ENCODE results near the gene CSF2.
"Not testable (repeated sequence)": the region's sequence is repeated elsewhere in the genome, so short reads cannot be mapped to it uniquely, and the experiment has no call there.

The CSF2 gene

GRCh38 chr5:132110930-132111329 is 37.3 kb downstream of the CSF2 start:
- DNase-seq: no peak

- no peak for DNase-seq
Observed at GRCh38 chr5:132112111-132112510, 38.5 kb downstream of the CSF2 start.

GRCh38 chr5:132114150-132115121 is 40.8 kb downstream of the CSF2 start:
- no peak for DNase-seq

- DNase-seq: no peak
Observed at GRCh38 chr5:132115375-132115774, 41.8 kb downstream of the CSF2 start.

- no peak for DNase-seq
Observed at GRCh38 chr5:132116072-132116471, 42.5 kb downstream of the CSF2 start.

GRCh38 chr5:132116909-132117489 is 43.4 kb downstream of the CSF2 start:
- not testable (repeated sequence) for DNase-seq

- DNase-seq: not testable (repeated sequence)
Observed at GRCh38 chr5:132120717-132121116, 47.1 kb downstream of the CSF2 start.

GRCh38 chr5:132122971-132123370 is 49.4 kb downstream of the CSF2 start:
- DNase-seq: not testable (repeated sequence)

GRCh38 chr5:132123578-132123977 is 50.0 kb downstream of the CSF2 start:
- DNase-seq: not testable (repeated sequence)
